K562 (cell line): ENCODE results near the gene SRCIN1. TPM values are rescaled to one million over a fixed set of nuclear protein-coding genes. Genes with fewer than 3 reads are reported as not detected.

Experiments
- ATAC-seq: fragments of 200-7000 bp; cut with Tn5 transposase; 3 replicates; pipeline ENCODE4 v1.9.1; 2020; ENCODE audit warnings: moderate library complexity
- BruUV-seq: library from RNA; stranded (reverse); fragments of 400-500 nt; replicated peaks from 2 replicates; lab custom pipeline; 2021; lab: Mats Ljungman, UMichigan
- CTCF ChIA-PET: fragments of 300-600 bp; formaldehyde crosslinking; extraction: SDS; loops from one replicate; lab custom pipeline; 2021; ENCODE audit warnings: low intra/inter-chr PET ratio; lab: Yijun Ruan, JAX
- POLR2A ChIA-PET: fragments of 300-600, 350-650 bp; sonication (Branson Sonifier 250); formaldehyde crosslinking; extraction: SDS; loops from one replicate; lab custom pipeline; 2021; ENCODE audit warnings: antibody characterized with exemption, inconsistent platforms; lab: Yijun Ruan, JAX
- DNase-seq, 4 experiments: peaks; one replicate each; pipeline versions ENCODE4 v3.0.0 to v3.0.0-alpha.2; 2011 to 2018; ENCODE audit warnings: low spot score in 3 of 4, mixed read lengths in 3 of 4; ENCODE audit errors: extremely low read depth in 1 of 4
- FAIRE-seq: peaks from 2 replicates; lab custom pipeline; 2011; peaks lifted over from hg19 to GRCh38; lab: Jason Lieb, UNC
- H2AFZ ChIP-seq: 2 replicates; pipeline ENCODE4 v1.6.0; 2011; ENCODE audit warnings: low read depth, low read length, control low read depth, inconsistent platforms
- H3K27ac ChIP-seq: fragments of 200-600 bp; 3 replicates; pipeline ENCODE4 v1.8.0; 2011; ENCODE audit warnings: low read depth, mild to moderate bottlenecking, control low read depth, inconsistent platforms, low read length, moderate library complexity, mixed read lengths; ENCODE audit errors: extremely low read depth
- H3K27me3 ChIP-seq, 2 experiments: fragments of 300-600 bp in 1 of 2; 2 replicates in 1 of 2; 3 replicates in 1 of 2; pipeline versions ENCODE4 v1.6.0 to v1.8.0; 2011; ENCODE audit warnings: inconsistent platforms in 2 of 2, low read length in 2 of 2, mild to moderate bottlenecking in 1 of 2, mixed read lengths in 1 of 2, moderate library complexity in 1 of 2; ENCODE audit not compliant: control insufficient read depth in 2 of 2, insufficient read depth in 2 of 2
- H3K36me3 ChIP-seq: fragments of 300-600 bp; 3 replicates; pipeline ENCODE4 v1.8.0; 2011; ENCODE audit warnings: mild to moderate bottlenecking, low read length, inconsistent platforms; ENCODE audit not compliant: control insufficient read depth, insufficient read depth
- H3K4me1 ChIP-seq, 2 experiments: fragments of 200-600 bp in 1 of 2; replicated peaks in 1 of 2; 2 replicates in 1 of 2; 3 replicates in 1 of 2; pipeline versions ENCODE4 v1.5.1 to v1.8.0; 2011; ENCODE audit warnings: inconsistent platforms in 2 of 2, low read length in 2 of 2, mild to moderate bottlenecking in 1 of 2, mixed read lengths in 1 of 2, moderate library complexity in 1 of 2; ENCODE audit not compliant: control insufficient read depth in 2 of 2, insufficient read depth in 2 of 2
- H3K4me2 ChIP-seq: 2 replicates; pipeline ENCODE4 v1.6.1; 2011; ENCODE audit warnings: low read length, control low read depth, inconsistent platforms, mixed read lengths; ENCODE audit not compliant: insufficient read depth
- H3K4me3 ChIP-seq: fragments of 200-600 bp; sonication (generic), shearing (Covaris generic); 2 replicates; pipeline ENCODE4 v1.5.1; 2016; ENCODE audit warnings: control low read depth, inconsistent platforms
- H3K79me2 ChIP-seq: fragments of 200-600 bp; 3 replicates; pipeline ENCODE4 v1.8.0; 2011; ENCODE audit warnings: low read length, inconsistent platforms; ENCODE audit not compliant: control insufficient read depth, insufficient read depth
- H3K9ac ChIP-seq, 2 experiments: 2 replicates each; pipeline versions ENCODE4 v1.6.0 to v1.6.1; 2011; ENCODE audit warnings: low read depth in 2 of 2, low read length in 2 of 2, control low read depth in 1 of 2, inconsistent platforms in 1 of 2, mild to moderate bottlenecking in 1 of 2, mixed read lengths in 1 of 2; ENCODE audit not compliant: insufficient read depth in 1 of 2
- H3K9me1 ChIP-seq: one replicate; pipeline ENCODE4 v1.6.0; 2011; ENCODE audit warnings: inconsistent platforms, mild to moderate bottlenecking, low read length, moderate library complexity; ENCODE audit not compliant: control insufficient read depth, insufficient read depth
- H3K9me3 ChIP-seq: replicated peaks from 2 replicates; pipeline ENCODE4 v1.5.1; 2011; ENCODE audit warnings: low read depth, low read length, inconsistent platforms; ENCODE audit not compliant: control insufficient read depth, insufficient read depth
- H4K20me1 ChIP-seq: replicated peaks from 2 replicates; pipeline ENCODE4 v1.6.1; 2011; ENCODE audit warnings: low read length, inconsistent platforms, mixed read lengths; ENCODE audit not compliant: control insufficient read depth, insufficient read depth
- CBFA2T2 ChIP-seq: fragments of 450-650 bp; conservative IDR thresholded peaks from 2 replicates; pipeline ENCODE4 v1.6.1; 2017; ENCODE audit warnings: mild to moderate bottlenecking
- CBX5 ChIP-seq: IDR thresholded peaks from 2 replicates; pipeline ENCODE4 v1.6.1; 2014; ENCODE audit warnings: low read depth, borderline replicate concordance
- E2F6 ChIP-seq, 2 experiments: IDR thresholded peaks; 2 replicates each; pipeline ENCODE4 v1.6.1; 2011; ENCODE audit warnings: borderline replicate concordance in 1 of 2, control low read depth in 1 of 2, low read depth in 1 of 2, low read length in 1 of 2, mild to moderate bottlenecking in 1 of 2, mixed read lengths in 1 of 2, moderate library complexity in 1 of 2; ENCODE audit not compliant: insufficient read depth in 1 of 2, insufficient read length in 1 of 2, poor library complexity in 1 of 2, severe bottlenecking in 1 of 2; ENCODE audit errors: extremely low read depth in 1 of 2
- E4F1 ChIP-seq: fragments of 250-450 bp; sonication (Bioruptor Pico); IDR thresholded peaks from 2 replicates; pipeline ENCODE4 v1.5.0; 2021; ENCODE audit warnings: mild to moderate bottlenecking, borderline replicate concordance
- FUS ChIP-seq: fragments of 200-400 bp; formaldehyde crosslinking; optimal IDR thresholded peaks from 2 replicates; pipeline ENCODE3; 2017; ENCODE audit warnings: low read depth, low read length
- L3MBTL2 ChIP-seq: fragments of 450-650 bp; IDR thresholded peaks from 2 replicates; pipeline ENCODE4 v1.6.1; 2016; ENCODE audit warnings: mild to moderate bottlenecking, moderate library complexity
- SMAD3 ChIP-seq: fragments of 450-650 bp; formaldehyde crosslinking; conservative IDR thresholded peaks from 2 replicates; pipeline ENCODE4 v1.4.0; 2020; ENCODE audit warnings: mild to moderate bottlenecking
- TCF3 ChIP-seq: sonication (generic); formaldehyde crosslinking; IDR thresholded peaks from 2 replicates; pipeline ENCODE4 v1.4.0; 2020; ENCODE audit warnings: mild to moderate bottlenecking, missing genetic modification reagents
- USF1 ChIP-seq: sonication (generic); formaldehyde crosslinking; IDR thresholded peaks from 2 replicates; pipeline ENCODE4 v1.9.0; 2022; ENCODE audit warnings: mild to moderate bottlenecking, missing genetic modification reagents
- USF2 ChIP-seq: sonication (generic); formaldehyde crosslinking; IDR thresholded peaks from 2 replicates; pipeline ENCODE4 v1.5.0; 2020; ENCODE audit warnings: missing genetic modification reagents
- YY1 ChIP-seq, 3 experiments: IDR thresholded peaks; 2 replicates each; pipeline ENCODE4 v1.6.1; 2011; ENCODE audit warnings: low read length in 2 of 3, mild to moderate bottlenecking in 2 of 3, moderate library complexity in 2 of 3, borderline replicate concordance in 1 of 3, control low read depth in 1 of 3, low read depth in 1 of 3; ENCODE audit not compliant: insufficient read depth in 3 of 3, insufficient replicate concordance in 2 of 3, control insufficient read depth in 1 of 3, insufficient read length in 1 of 3; ENCODE audit errors: extremely low read depth in 1 of 3
- ZBTB33 ChIP-seq: sonication (generic); formaldehyde crosslinking; IDR thresholded peaks from 2 replicates; pipeline ENCODE4 v1.8.1; 2023; ENCODE audit warnings: mild to moderate bottlenecking, missing genetic modification reagents
- ZC3H4 ChIP-seq: sonication (generic); formaldehyde crosslinking; IDR thresholded peaks from 2 replicates; pipeline ENCODE4 v1.9.0; 2021; ENCODE audit warnings: missing genetic modification reagents, borderline replicate concordance
- ZNF217 ChIP-seq: sonication (generic); formaldehyde crosslinking; IDR thresholded peaks from 2 replicates; pipeline ENCODE4 v1.8.0; 2022; ENCODE audit warnings: mild to moderate bottlenecking, missing genetic modification reagents
- WGBS: fragments of 100-300 bp; shearing (Covaris generic); methylation state at CpG from one replicate; pipeline ENCODE4 v1.1.6; 2016; ENCODE audit warnings: low coverage, mixed read lengths; ENCODE audit not compliant: insufficient coverage; ENCODE audit errors: missing lambda C conversion rate; 5-methylcytosine and 5-hydroxymethylcytosine counted together
- in situ Hi-C: fragments of 300-500 bp; cut with MboI; formaldehyde crosslinking; loops from 4 replicates; pipeline ENCODE4 v1.15.0; 2018; ENCODE audit warnings: inconsistent platforms, mixed read lengths
- intact Hi-C: fragments of 100-400 bp; cut with micrococcal nuclease; formaldehyde crosslinking; loops from 2 replicates; pipeline ENCODE4 v1.14.2; 2022
- polyA plus RNA-seq, 8 experiments: library from polyadenylated mRNA; depleted of rRNA in 4 of 8; stranded (reverse) in 5 of 8; unstranded in 3 of 8; fragments of >200 nt; fragmentation: Nextera tagmentation in 2 of 8; fragmentation: Illumina TruSeq in 1 of 8; extraction: Ambion mirVana in 2 of 8; extraction: Trizol in 1 of 8; gene quantifications; 2 replicates each; pipeline versions ENCODE4 v1.2.1 to v1.2.3, GENCODE V29; 2011 to 2014; ENCODE audit warnings: inconsistent platforms in 1 of 8, missing spikeins in 1 of 8
- total RNA-seq, 7 experiments: library from RNA; depleted of rRNA in 6 of 7; stranded (reverse); fragments of >200 nt in 6 of 7; fragmentation: Illumina TruSeq in 2 of 7; extraction: Trizol in 2 of 7; gene quantifications; 2 replicates each; pipeline versions ENCODE4 v1.2.1 to v1.2.3, GENCODE V29; 2011 to 2021; ENCODE audit warnings: low replicate concordance in 1 of 7

SRCIN1 gene
- total and polyA plus RNA-seq, 9 of the 15 experiments (the other 6 are each of a cell fraction or from before 2014, with no cell fraction given), result 0.09 to 0.33 (median 0.13) TPM; not detected in 6

GRCh38 chr17:38628441-38628840 lies 22.7 kb upstream of the SRCIN1 start:
- peak overlapping the region; percentile 37 for H2AFZ ChIP-seq
- peaks cover 2 to 4% of the 10 kb centered on the region in 2 experiments; a peak in 2 of 5 replicates for H3K27me3 ChIP-seq
- ATAC-seq, result peak; percentile 99
- H3K36me3 ChIP-seq, result no peaks in the 10 kb centered on the region
- H3K9me3 ChIP-seq, result no peaks in the 10 kb centered on the region
- H3K4me3 ChIP-seq, result no peak overlapping the region
- H3K79me2 ChIP-seq, result no peaks in the 10 kb centered on the region
- no peak overlapping the region for H3K4me2 ChIP-seq
- no peak overlapping the region for H3K27ac ChIP-seq
- intact Hi-C loops, result no loop called here
- BruUV-seq, result no TSS peak
- ChIA-PET POLR2A (no interaction called here), CTCF (no interaction called here)
- peak; percentile 72 to 85 (median 78) for DNase-seq
- 17% methylated on average over 3 of the region's 3 CpGs for WGBS
- FAIRE-seq, result no peak
- no peaks in the 10 kb centered on the region for H4K20me1 ChIP-seq
- H3K9ac ChIP-seq, result no peak overlapping the region
- H3K4me1 ChIP-seq, result no peaks in the 10 kb centered on the region; a peak in 2 of 5 replicates
- in situ Hi-C loops, result no loop called here
- no peaks in the 10 kb centered on the region for H3K9me1 ChIP-seq
- no peak for TF ChIP-seq ZNF217
- no peak for TF ChIP-seq TCF3 (CRISPR knock-in tag)
- TF ChIP-seq CBX5, result no peak
- peak; percentile 69 for TF ChIP-seq USF1
- no peak for TF ChIP-seq ZBTB33 (CRISPR knock-in tag)
- TF ChIP-seq L3MBTL2, result peak; percentile 69
- peak in 1 of 2 experiments; percentile 50 for TF ChIP-seq E2F6 (IDR thresholded peaks at IDR 0.05; ENCODE audit: borderline replicate concordance in 1 of 2, extremely low read depth in 1 of 2, insufficient read depth in 1 of 2, insufficient read length in 1 of 2, low read depth in 1 of 2, low read length in 1 of 2, poor library complexity in 1 of 2, severe bottlenecking in 1 of 2)
- no peak for TF ChIP-seq SMAD3 (CRISPR knock-in tag)
- peak in 2 of 3 experiments; percentile 27 to 76 for TF ChIP-seq YY1 (IDR thresholded peaks at IDR 0.05; ENCODE audit: borderline replicate concordance in 1 of 3, control insufficient read depth in 1 of 3, extremely low read depth in 1 of 3, insufficient read depth in 3 of 3, insufficient read length in 1 of 3, insufficient replicate concordance in 2 of 3, low read depth in 1 of 3, low read length in 2 of 3)
- no peak for TF ChIP-seq ZC3H4
- no peak for TF ChIP-seq FUS
- TF ChIP-seq CBFA2T2, result 0 out of 2 replicates have a peak, but pooled peaks have one; percentile 6
- TF ChIP-seq E4F1 (CRISPR knock-in tag), result no peak
- peak; percentile 90 for TF ChIP-seq USF2 (CRISPR knock-in tag)
